Panc1 (cell line): ENCODE measurements around the gene GPR55. TPM values are rescaled to one million over a fixed set of nuclear protein-coding genes. Genes with fewer than 3 reads are reported as not detected.

ENCODE experiments used
- ATAC-seq: fragments of 200-7000 bp; cut with Tn5 transposase; 2 replicates; pipeline ENCODE4 v1.9.1; 2020; ENCODE audit warnings: mild to moderate bottlenecking, moderate library complexity
- BruUV-seq: library from RNA; stranded (reverse); fragments of 400-500 nt; replicated peaks from 2 replicates; lab custom pipeline; 2021; lab: Mats Ljungman, UMichigan
- CTCF ChIA-PET: fragments of 300-600 bp; sonication (Branson Sonifier 250); formaldehyde crosslinking; loops from one replicate; lab custom pipeline; 2022; ENCODE audit warnings: antibody characterized with exemption; lab: Charles Lee
- POLR2A ChIA-PET: fragments of 300-600 bp; sonication (Branson Sonifier 250); formaldehyde crosslinking; loops from one replicate; lab custom pipeline; 2022; ENCODE audit warnings: antibody characterized with exemption; lab: Charles Lee
- DNase-seq: peaks from one replicate; pipeline ENCODE4 v3.0.0-alpha.2; 2010; ENCODE audit warnings: low read depth, low spot score
- H3K27ac ChIP-seq: 2 replicates; pipeline ENCODE4 v1.5.1; 2011; ENCODE audit warnings: mild to moderate bottlenecking, low read length, inconsistent platforms
- H3K27me3 ChIP-seq: fragments of 200-500 bp; sonication (Bioruptor generic); 2 replicates; pipeline ENCODE4 v1.6.0; 2014; ENCODE audit warnings: low read length, inconsistent platforms; ENCODE audit not compliant: control insufficient read depth, insufficient read depth
- H3K36me3 ChIP-seq: fragments of 200-500 bp; sonication (Bioruptor generic); 2 replicates; pipeline ENCODE4 v1.5.1; 2014; ENCODE audit warnings: inconsistent platforms, mild to moderate bottlenecking, low read length, moderate library complexity; ENCODE audit not compliant: control insufficient read depth, insufficient read depth
- H3K4me1 ChIP-seq: 2 replicates; pipeline ENCODE4 v1.5.1; 2011; ENCODE audit warnings: inconsistent platforms, mild to moderate bottlenecking, low read length, moderate library complexity; ENCODE audit not compliant: control insufficient read depth, insufficient read depth
- H3K4me3 ChIP-seq, 2 experiments: 2 replicates each; pipeline ENCODE4 v1.5.1; 2011 to 2012; ENCODE audit warnings: low read depth in 2 of 2, low read length in 2 of 2, mild to moderate bottlenecking in 2 of 2, inconsistent platforms in 1 of 2, moderate library complexity in 1 of 2
- H3K9me3 ChIP-seq: fragments of 200-500 bp; sonication (Bioruptor generic); 2 replicates; pipeline ENCODE4 v1.5.1; 2014; ENCODE audit warnings: low read depth, mild to moderate bottlenecking, inconsistent platforms, low read length, moderate library complexity; ENCODE audit not compliant: control insufficient read depth, insufficient read depth
- in situ Hi-C: cut with HindIII; loops from 2 replicates; pipeline ENCODE4 v1.10.0; 2016; ENCODE audit warnings: low sequenced_read_pairs, low pct_unique_long_range_greater_than_20kb
- intact Hi-C: fragments of 100-400 bp; cut with micrococcal nuclease; formaldehyde crosslinking; loops from one replicate; pipeline ENCODE4 v1.10.0; 2022; ENCODE audit not compliant: unreplicated experiment
- total RNA-seq: library from RNA; stranded (reverse); gene quantifications from one replicate; pipeline ENCODE4 v1.2.1, GENCODE V29; 2021; ENCODE audit not compliant: unreplicated experiment
- TF ChIP-seq, protein P1 (sequence below): fragments of 450-650 bp; IDR thresholded peaks from 2 replicates; pipeline ENCODE4 v1.5.1; 2017; ENCODE audit warnings: mild to moderate bottlenecking
- TF ChIP-seq, protein P2 (sequence below), 2 experiments: IDR thresholded peaks; 2 replicates each; pipeline ENCODE4 v1.6.1; 2011 to 2012; ENCODE audit warnings: low read depth in 2 of 2, control low read depth in 1 of 2, low read length in 1 of 2, mild to moderate bottlenecking in 1 of 2, moderate library complexity in 1 of 2; ENCODE audit not compliant: insufficient read depth in 1 of 2

Gene GPR55
- total RNA-seq, 1 experiment from 2014 or later, result 0.08 TPM

DNA sequence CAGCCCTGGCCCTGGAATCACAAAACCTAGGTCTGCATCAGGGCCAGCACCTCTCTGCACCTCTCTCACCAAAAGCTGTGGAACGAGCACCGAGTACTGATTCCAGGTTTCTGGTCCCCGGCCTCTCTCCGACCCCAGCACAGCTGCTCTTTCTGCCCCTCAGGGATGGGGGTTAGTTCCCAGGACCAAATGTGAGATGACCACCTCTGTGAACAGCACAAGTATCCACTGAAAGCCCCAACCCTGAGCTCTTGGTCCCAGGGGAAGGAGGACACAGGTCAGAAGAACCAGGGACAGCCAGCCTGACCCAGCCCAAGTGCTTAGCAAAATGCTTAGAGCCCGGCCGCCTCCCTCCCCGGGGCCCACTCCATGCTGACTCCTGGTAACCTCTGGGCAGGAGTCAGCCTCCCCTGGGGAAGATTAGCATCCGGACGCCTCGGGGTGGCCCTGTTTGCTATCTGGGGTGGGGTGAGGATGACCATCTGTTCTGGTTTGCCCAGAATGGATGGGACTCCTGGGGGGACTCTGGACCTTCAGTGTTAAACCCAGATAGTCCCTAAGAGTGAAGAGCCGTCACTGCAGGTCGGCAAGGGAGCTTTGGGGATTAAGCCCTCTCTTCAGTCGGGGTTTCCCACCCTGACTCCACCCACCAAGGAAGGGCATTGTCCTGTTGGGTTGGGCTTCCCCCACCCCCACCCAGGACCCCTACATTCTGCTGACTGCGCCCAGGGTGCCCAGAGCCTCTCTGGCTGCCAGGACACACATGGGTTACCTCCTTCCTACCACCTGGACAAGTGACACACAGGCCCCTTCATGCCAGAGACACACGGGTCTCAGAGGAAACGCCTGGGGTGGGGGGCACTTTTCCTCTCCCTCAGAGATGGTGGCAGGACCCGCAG is 9.4 kb upstream of the GPR55 start:
- Histone ChIP-seq H3K27ac (no peak overlapping the region), H3K9me3 (peaks cover 8% of the 10 kb centered on the region; the same call in 1 of the 2 replicates), H3K36me3 (no peaks in the 10 kb centered on the region), H3K4me3 (no peak overlapping the region), H3K27me3 (no peaks in the 10 kb centered on the region), H3K4me1 (no peaks in the 10 kb centered on the region)
- ChIA-PET CTCF (no interaction called here), POLR2A (interaction anchor here (0.6 kb wide), 1 partner anchor 40 kb away, joined by 3 read pairs; no protein-coding TSS in a partner anchor)
- TF ChIP-seq, protein P1, sequence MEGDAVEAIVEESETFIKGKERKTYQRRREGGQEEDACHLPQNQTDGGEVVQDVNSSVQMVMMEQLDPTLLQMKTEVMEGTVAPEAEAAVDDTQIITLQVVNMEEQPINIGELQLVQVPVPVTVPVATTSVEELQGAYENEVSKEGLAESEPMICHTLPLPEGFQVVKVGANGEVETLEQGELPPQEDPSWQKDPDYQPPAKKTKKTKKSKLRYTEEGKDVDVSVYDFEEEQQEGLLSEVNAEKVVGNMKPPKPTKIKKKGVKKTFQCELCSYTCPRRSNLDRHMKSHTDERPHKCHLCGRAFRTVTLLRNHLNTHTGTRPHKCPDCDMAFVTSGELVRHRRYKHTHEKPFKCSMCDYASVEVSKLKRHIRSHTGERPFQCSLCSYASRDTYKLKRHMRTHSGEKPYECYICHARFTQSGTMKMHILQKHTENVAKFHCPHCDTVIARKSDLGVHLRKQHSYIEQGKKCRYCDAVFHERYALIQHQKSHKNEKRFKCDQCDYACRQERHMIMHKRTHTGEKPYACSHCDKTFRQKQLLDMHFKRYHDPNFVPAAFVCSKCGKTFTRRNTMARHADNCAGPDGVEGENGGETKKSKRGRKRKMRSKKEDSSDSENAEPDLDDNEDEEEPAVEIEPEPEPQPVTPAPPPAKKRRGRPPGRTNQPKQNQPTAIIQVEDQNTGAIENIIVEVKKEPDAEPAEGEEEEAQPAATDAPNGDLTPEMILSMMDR, result no peak
- no TSS peak for BruUV-seq
- ATAC-seq, result no peak
- in situ Hi-C loops (no loop called here), intact Hi-C loops (no loop called here)
- DNase-seq, result no peak

DNA sequence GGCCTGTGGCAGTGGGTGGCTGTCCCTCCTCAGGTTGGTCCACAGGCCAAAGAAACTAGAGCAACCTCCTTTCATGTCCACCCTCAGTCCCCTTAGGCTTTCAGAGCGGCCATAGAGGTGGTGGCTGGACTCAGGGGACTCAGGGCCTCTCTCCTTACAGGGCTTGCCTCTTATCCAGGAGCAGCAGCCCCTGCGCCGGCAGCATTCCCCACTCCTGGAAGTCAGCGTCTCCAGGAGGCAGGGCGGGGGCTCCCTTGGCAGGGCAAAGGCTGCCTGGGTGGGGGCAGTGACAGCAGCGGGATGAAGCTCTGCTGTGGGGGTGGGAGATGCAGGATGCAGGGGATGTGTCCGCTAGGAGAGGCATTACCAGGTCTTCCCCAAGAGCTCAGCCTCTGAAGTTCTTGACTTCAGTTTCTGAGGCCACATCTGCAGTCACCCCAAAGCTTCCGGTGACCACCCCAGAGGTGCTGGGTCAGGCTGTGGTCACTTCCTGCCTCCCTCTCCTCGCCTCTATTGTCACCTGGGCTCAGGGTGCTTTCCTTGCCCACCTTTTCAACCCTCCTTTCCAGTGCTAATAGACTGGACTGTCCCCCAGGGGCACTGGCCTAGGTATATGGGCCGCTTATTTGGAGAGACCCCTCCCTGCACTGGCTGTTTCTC is 8.6 kb upstream of the GPR55 start:
- in situ Hi-C loops (no loop called here), intact Hi-C loops (no loop called here)
- ATAC-seq (no peak), DNase-seq (no peak)
- no peaks in the 10 kb centered on the region for H3K27me3 ChIP-seq
- no peaks in the 10 kb centered on the region for H3K4me1 ChIP-seq
- H3K27ac ChIP-seq, result no peak overlapping the region
- peaks cover 8% of the 10 kb centered on the region; the same call in 1 of the 2 replicates for H3K9me3 ChIP-seq
- CTCF ChIA-PET, result no interaction called here
- no peak overlapping the region for H3K4me3 ChIP-seq
- no TSS peak for BruUV-seq
- TF ChIP-seq, protein P2, sequence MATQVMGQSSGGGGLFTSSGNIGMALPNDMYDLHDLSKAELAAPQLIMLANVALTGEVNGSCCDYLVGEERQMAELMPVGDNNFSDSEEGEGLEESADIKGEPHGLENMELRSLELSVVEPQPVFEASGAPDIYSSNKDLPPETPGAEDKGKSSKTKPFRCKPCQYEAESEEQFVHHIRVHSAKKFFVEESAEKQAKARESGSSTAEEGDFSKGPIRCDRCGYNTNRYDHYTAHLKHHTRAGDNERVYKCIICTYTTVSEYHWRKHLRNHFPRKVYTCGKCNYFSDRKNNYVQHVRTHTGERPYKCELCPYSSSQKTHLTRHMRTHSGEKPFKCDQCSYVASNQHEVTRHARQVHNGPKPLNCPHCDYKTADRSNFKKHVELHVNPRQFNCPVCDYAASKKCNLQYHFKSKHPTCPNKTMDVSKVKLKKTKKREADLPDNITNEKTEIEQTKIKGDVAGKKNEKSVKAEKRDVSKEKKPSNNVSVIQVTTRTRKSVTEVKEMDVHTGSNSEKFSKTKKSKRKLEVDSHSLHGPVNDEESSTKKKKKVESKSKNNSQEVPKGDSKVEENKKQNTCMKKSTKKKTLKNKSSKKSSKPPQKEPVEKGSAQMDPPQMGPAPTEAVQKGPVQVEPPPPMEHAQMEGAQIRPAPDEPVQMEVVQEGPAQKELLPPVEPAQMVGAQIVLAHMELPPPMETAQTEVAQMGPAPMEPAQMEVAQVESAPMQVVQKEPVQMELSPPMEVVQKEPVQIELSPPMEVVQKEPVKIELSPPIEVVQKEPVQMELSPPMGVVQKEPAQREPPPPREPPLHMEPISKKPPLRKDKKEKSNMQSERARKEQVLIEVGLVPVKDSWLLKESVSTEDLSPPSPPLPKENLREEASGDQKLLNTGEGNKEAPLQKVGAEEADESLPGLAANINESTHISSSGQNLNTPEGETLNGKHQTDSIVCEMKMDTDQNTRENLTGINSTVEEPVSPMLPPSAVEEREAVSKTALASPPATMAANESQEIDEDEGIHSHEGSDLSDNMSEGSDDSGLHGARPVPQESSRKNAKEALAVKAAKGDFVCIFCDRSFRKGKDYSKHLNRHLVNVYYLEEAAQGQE (IDR thresholded peaks at IDR 0.05; ENCODE audit: insufficient read depth in 1 of 2, low read depth in 2 of 2, low read length in 1 of 2), result no peak
- POLR2A ChIA-PET, result interaction anchor here (0.6 kb wide), 1 partner anchor 41 kb away, joined by 3 read pairs; no protein-coding TSS in a partner anchor
- no peaks in the 10 kb centered on the region for H3K36me3 ChIP-seq
